Body of pancreas (tissue), 4 donors: ENCODE results near the gene CTSL. TPM values are rescaled to one million over a fixed set of nuclear protein-coding genes. Genes with fewer than 3 reads are reported as not detected.
"Not testable (repeated sequence)": the region's sequence is repeated elsewhere in the genome, so short reads cannot be mapped to it uniquely, and the experiment has no call there.

Experiments
- ATAC-seq: fragments of 150-250 bp; one replicate; pipeline ENCODE4 v1.9.1; 2016
- DNase-seq, 4 donors: peaks; one replicate each; pipeline ENCODE4 v3.0.0-alpha.2; 2019
- H3K27ac ChIP-seq, 4 donors: fragments of 200-600 bp; sonication (generic); 1 replicate in 3 of 4; 2 replicates in 1 of 4; pipeline versions ENCODE4 v1.5.1 to v1.6.1; 2016 to 2019; ENCODE audit warnings: mild to moderate bottlenecking in 1 of 4, mixed read lengths in 1 of 4, moderate library complexity in 1 of 4
- H3K27me3 ChIP-seq, 2 donors: fragments of 200-600 bp; sonication (generic); one replicate each; pipeline ENCODE4 v1.6.0; 2016; ENCODE audit warnings: mild to moderate bottlenecking in 1 of 2
- H3K36me3 ChIP-seq, 2 donors: fragments of 200-600 bp; sonication (generic); replicated peaks in 1 of 2; 2 replicates each; pipeline ENCODE4 v1.5.1; 2016; ENCODE audit warnings: low read depth in 2 of 2; ENCODE audit not compliant: insufficient read depth in 1 of 2
- H3K4me1 ChIP-seq: fragments of 200-600 bp; sonication (generic); one replicate; pipeline ENCODE4 v1.6.0; 2016
- H3K4me3 ChIP-seq, 2 donors: fragments of 200-600 bp; sonication (generic); 1 replicate in 1 of 2; 2 replicates in 1 of 2; pipeline ENCODE4 v1.5.1; 2016 to 2019
- H3K9me3 ChIP-seq, 3 donors: fragments of 200-600 bp; sonication (generic); 1 replicate in 2 of 3; 2 replicates in 1 of 3; pipeline ENCODE4 v1.5.1; 2016
- POLR2A ChIP-seq, 3 donors: fragments of 450-650 bp; IDR thresholded peaks; one replicate each; pipeline ENCODE4 v1.6.1; 2016; ENCODE audit warnings: antibody characterized with exemption in 3 of 3, mild to moderate bottlenecking in 2 of 3
- WGBS, 2 donors: methylation state at CpG; one replicate each; pipeline ENCODE4 v1.1.5; 2017; 5-methylcytosine and 5-hydroxymethylcytosine counted together
- intact Hi-C: fragments of 100-400 bp; cut with DNase I; formaldehyde crosslinking; loops from one replicate; pipeline ENCODE4 v1.15.1; 2023
- total RNA-seq, 2 donors: library from RNA; depleted of rRNA; stranded (reverse); fragments of >200 nt; gene quantifications; one replicate each; pipeline ENCODE4 v1.1.0, GENCODE V29; 2016
- TF ChIP-seq, protein P1 (sequence below), 7 experiments: fragments of 450-650 bp in 4 of 7; fragments of 200-600 bp in 3 of 7; sonication (generic) in 3 of 7; IDR thresholded peaks; one replicate each; pipeline ENCODE4 v1.5.1; 2016 to 2019; ENCODE audit warnings: antibody characterized with exemption in 7 of 7

Gene CTSL
- total RNA-seq, 2 donors from 2014 or later, result 45.8 to 60.2 TPM

DNA sequence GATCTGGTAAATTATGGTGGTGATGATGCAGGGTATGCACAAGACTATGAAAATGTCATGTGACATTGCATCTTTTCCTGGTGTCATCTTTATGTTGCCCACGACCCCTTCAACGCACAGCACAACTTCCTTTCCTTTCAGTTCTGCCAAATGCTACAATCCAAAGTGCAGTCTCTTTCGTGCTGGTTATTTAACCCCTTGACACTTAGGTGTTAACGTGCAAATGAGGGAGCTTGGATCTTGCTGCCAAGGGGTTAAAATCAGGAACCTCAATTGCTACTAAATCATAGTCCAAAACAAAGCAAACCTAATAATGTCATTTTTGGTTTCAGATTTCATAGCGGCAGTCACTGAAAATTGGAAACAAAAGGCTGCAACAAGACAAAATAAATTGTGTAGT lies 16.0 kb downstream of the CTSL start:
- DNase-seq (no peak), ATAC-seq (no peak)
- TF ChIP-seq, protein P1, sequence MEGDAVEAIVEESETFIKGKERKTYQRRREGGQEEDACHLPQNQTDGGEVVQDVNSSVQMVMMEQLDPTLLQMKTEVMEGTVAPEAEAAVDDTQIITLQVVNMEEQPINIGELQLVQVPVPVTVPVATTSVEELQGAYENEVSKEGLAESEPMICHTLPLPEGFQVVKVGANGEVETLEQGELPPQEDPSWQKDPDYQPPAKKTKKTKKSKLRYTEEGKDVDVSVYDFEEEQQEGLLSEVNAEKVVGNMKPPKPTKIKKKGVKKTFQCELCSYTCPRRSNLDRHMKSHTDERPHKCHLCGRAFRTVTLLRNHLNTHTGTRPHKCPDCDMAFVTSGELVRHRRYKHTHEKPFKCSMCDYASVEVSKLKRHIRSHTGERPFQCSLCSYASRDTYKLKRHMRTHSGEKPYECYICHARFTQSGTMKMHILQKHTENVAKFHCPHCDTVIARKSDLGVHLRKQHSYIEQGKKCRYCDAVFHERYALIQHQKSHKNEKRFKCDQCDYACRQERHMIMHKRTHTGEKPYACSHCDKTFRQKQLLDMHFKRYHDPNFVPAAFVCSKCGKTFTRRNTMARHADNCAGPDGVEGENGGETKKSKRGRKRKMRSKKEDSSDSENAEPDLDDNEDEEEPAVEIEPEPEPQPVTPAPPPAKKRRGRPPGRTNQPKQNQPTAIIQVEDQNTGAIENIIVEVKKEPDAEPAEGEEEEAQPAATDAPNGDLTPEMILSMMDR (IDR thresholded peaks at IDR 0.05), result no peak
- WGBS, 2 donors, result 28 to 32% methylated on average over 5 of the region's 5 CpGs
- intact Hi-C loops, result no loop called here
- Histone ChIP-seq H3K4me3 (no peak overlapping the region), H3K27me3 (no peaks in the 10 kb centered on the region), H3K36me3 (no peaks in the 10 kb centered on the region), H3K4me1 (no peaks in the 10 kb centered on the region), H3K9me3 (peaks cover 0 to 6% (median 0%) of the 10 kb centered on the region in 3 donors), H3K27ac (no peak overlapping the region)

DNA sequence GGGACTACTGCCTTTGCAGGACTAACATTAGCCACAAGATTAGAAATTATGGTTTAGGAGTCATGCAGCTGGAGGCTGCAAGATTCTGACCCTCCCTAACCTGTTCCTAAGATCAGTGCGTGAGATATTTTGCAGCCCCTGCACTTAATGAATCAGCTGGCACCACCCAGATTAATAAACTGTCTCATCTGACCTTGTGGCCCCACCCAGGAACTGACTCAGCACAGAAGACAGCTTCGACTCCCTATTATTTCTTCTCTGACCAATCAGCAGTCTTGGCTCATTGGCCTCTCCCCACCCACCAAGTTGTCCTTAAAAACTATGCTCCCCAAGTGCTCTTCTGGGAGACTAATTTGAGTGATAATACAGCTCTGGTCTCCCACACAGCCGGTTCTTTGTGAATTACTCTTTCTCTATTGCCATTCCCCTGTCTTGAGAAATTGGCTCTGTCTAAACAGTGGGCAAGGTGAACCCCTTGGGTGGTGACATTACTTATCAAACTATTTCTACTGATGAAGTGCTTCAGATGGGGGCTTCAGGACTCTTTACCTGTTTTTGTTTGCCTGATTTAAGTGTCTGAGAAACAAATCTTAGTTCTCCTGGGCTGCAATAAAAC lies 17.0 kb downstream of the CTSL start:
- no peak for DNase-seq
- TF ChIP-seq, protein P1 (IDR thresholded peaks at IDR 0.05), result no peak
- no peak for TF ChIP-seq POLR2A (IDR thresholded peaks at IDR 0.05)
- Histone ChIP-seq H3K9me3 (peaks cover 0 to 6% (median 0%) of the 10 kb centered on the region in 3 donors), H3K4me3 (no peak overlapping the region), H3K27ac (no peak overlapping the region), H3K4me1 (no peaks in the 10 kb centered on the region), H3K27me3 (no peaks in the 10 kb centered on the region), H3K36me3 (no peaks in the 10 kb centered on the region)
- no peak for ATAC-seq
- intact Hi-C loops, result no loop called here
- WGBS, 2 donors, result 80 to 91% methylated on average over 3 of the region's 3 CpGs

DNA sequence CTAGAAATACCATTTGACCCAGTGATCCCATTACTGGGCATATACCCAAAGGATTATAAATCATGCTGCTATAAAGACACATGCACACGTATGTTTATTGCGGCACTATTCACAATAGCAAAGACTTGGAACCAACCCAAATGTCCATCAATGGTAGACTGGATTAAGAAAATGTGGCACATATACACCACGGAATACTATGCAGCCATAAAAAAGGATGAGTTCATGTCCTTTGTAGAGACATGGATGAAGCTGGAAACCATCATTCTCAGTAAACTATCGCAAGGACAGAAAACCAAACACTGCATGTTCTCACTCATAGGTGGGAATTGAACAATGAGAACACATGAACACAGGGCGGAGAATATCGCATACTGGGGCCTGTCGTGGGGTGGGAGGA lies 18.3 kb downstream of the CTSL start:
- H3K27ac ChIP-seq, H3K27me3 ChIP-seq, H3K9me3 ChIP-seq, H3K36me3 ChIP-seq, H3K4me3 ChIP-seq, ATAC-seq, intact Hi-C loops, H3K4me1 ChIP-seq, DNase-seq: not testable (repeated sequence)
- WGBS, 2 donors, result 88 to 90% methylated on average over 6 to 7 of the region's 7 CpGs

DNA sequence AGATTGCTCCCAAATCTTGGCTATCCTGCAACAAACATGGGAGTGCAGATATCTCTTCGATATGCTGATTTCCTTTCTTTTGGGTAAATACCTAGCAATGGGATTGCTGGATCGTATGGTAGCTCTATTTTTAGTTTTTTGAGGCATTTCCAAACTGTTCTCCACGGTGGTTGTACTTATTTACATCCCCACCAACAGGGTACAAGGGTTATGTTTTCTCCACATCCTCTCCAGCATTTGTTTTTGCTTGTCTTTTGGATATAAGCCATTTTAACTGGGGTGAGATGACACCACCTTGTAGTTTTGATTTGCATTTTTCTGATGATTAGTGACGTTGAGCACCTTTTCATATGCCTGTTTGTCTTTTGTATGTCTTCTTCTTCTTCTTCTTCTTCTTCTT lies 20.3 kb downstream of the CTSL start:
- Histone ChIP-seq H3K9me3 (peaks cover 0 to 6% (median 0%) of the 10 kb centered on the region in 3 donors), H3K27ac (no peak overlapping the region), H3K4me1 (no peaks in the 10 kb centered on the region), H3K4me3 (no peak overlapping the region), H3K36me3 (no peaks in the 10 kb centered on the region), H3K27me3 (no peaks in the 10 kb centered on the region)
- TF ChIP-seq, protein P1 (IDR thresholded peaks at IDR 0.05), result no peak
- TF ChIP-seq POLR2A (IDR thresholded peaks at IDR 0.05), result no peak
- DNase-seq (no peak), ATAC-seq (no peak)
- 46 to 50% methylated on average over 4 of the region's 4 CpGs for WGBS, 2 donors
- intact Hi-C loops, result no loop called here

DNA sequence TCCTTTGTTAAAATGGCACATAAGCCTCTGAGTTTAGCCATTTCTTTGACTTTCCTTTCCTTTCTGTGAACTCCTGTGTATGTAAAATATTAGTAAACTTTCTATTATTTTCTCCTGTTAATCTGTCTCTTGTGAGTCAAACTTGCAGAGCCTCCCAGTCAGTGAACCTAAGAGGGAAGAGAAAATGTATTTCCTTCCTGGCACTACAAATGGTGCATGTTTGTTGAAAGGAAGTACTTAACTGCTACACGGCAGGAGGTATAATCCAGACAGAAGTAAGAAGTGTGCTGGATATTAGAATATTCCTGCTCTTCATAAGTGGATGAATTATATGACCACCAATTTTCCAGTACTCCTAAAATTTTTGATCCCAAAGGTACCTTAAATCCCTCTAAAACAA lies 23.0 kb downstream of the CTSL start:
- ATAC-seq, result no peak
- DNase-seq, result no peak
- Histone ChIP-seq H3K27me3 (no peaks in the 10 kb centered on the region), H3K4me3 (no peak overlapping the region), H3K4me1 (no peaks in the 10 kb centered on the region), H3K9me3 (no peaks in the 10 kb centered on the region), H3K36me3 (no peaks in the 10 kb centered on the region), H3K27ac (no peak overlapping the region)
- TF ChIP-seq, protein P1 (IDR thresholded peaks at IDR 0.05), result no peak
- TF ChIP-seq POLR2A (IDR thresholded peaks at IDR 0.05), result no peak
- intact Hi-C loops, result no loop called here
- 29 to 58% methylated on average over 1 of the region's 1 CpG for WGBS, 2 donors
